SJSA1 (cell line): ENCODE results near the gene PTOV1. TPM values are rescaled to one million over a fixed set of nuclear protein-coding genes. Genes with fewer than 3 reads are reported as not detected.
A peak's percentile ranks its signal among the peaks of the same experiment; 100 is the strongest.

Source experiments
- DNase-seq, 2 experiments: peaks; one replicate each; pipeline ENCODE4 v3.0.0-alpha.2; 2015 to 2020; ENCODE audit warnings: low spot score in 2 of 2, low read depth in 1 of 2
- H3K27ac ChIP-seq: fragments of 250-450 bp; sonication (Bioruptor Pico); 2 replicates; pipeline ENCODE4 v1.5.1; 2020; ENCODE audit warnings: mild to moderate bottlenecking, moderate library complexity
- H3K27me3 ChIP-seq: fragments of 250-450 bp; sonication (Bioruptor Pico); replicated peaks from 2 replicates; pipeline ENCODE4 v1.5.1; 2020; ENCODE audit warnings: mild to moderate bottlenecking, moderate library complexity
- H3K36me3 ChIP-seq: fragments of 250-450 bp; sonication (Bioruptor Pico); 2 replicates; pipeline ENCODE4 v1.5.1; 2020; ENCODE audit warnings: mild to moderate bottlenecking
- H3K4me1 ChIP-seq: fragments of 250-450 bp; sonication (Bioruptor Pico); replicated peaks from 2 replicates; pipeline ENCODE4 v1.6.1; 2021; ENCODE audit warnings: mild to moderate bottlenecking
- H3K4me3 ChIP-seq: fragments of 250-450 bp; sonication (Bioruptor Pico); 2 replicates; pipeline ENCODE4 v1.5.1; 2020; ENCODE audit warnings: mild to moderate bottlenecking
- H3K9me3 ChIP-seq: fragments of 250-450 bp; sonication (Bioruptor Pico); replicated peaks from 2 replicates; pipeline ENCODE4 v1.5.1; 2020; ENCODE audit warnings: mild to moderate bottlenecking
- total RNA-seq: library from RNA; depleted of rRNA; stranded (reverse); fragments of >200 nt; shearing (Covaris generic); gene quantifications from 2 replicates; pipeline ENCODE4 v1.2.3, GENCODE V29; 2014

Gene PTOV1
- total RNA-seq, 1 experiment from 2014 or later: 98.0 TPM

DNA sequence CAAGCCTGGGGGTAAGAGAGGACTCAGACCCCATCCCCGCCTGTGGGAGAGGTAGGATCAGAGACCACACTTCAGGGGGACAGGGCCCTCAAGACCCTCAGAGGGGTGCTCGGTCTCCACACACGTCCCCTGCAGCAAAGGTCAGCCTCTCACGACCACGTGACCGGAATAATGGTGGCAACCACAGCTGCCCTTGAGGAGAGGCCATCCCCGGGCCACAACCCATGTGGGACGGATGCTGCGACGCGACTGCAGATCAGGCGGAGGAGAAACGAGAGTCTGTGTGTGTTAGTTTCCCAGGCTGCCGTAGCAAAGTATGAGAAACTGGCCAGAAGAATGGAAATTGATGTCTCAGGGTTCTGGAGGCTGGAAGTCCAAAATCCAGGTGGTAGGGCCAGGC, 23.9 kb upstream of the PTOV1 start:
- Histone ChIP-seq H3K27me3 (no peaks in the 10 kb centered on the region), H3K9me3 (no peaks in the 10 kb centered on the region), H3K36me3 (peaks cover 35% of the 10 kb centered on the region), H3K4me3 (no peak overlapping the region), H3K27ac (no peak overlapping the region), H3K4me1 (no peaks in the 10 kb centered on the region)
- no peak for DNase-seq

DNA sequence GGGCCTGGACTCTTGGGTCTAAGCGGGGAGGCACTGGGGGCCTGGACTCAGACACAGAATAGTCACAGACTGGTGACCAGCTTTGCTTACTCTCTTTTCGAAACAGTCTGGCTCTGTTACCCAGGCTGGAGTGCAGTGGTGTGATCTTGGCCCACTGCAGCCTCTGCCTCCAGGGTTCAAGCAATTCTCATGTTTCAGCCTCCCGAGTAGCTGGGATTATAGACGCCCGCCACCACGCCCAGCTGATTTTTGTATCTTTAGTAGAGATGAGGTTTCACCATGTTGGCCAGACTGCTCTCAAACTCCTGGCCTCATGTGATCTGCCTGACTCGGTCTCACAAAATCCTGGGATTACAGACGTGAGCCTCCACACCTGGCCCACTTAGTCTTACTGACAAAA, 21.8 kb upstream of the PTOV1 start:
- Histone ChIP-seq H3K27me3 (no peaks in the 10 kb centered on the region), H3K27ac (no peak overlapping the region), H3K4me3 (no peak overlapping the region), H3K4me1 (no peaks in the 10 kb centered on the region), H3K36me3 (peaks cover 48% of the 10 kb centered on the region), H3K9me3 (no peaks in the 10 kb centered on the region)
- no peak for DNase-seq

DNA sequence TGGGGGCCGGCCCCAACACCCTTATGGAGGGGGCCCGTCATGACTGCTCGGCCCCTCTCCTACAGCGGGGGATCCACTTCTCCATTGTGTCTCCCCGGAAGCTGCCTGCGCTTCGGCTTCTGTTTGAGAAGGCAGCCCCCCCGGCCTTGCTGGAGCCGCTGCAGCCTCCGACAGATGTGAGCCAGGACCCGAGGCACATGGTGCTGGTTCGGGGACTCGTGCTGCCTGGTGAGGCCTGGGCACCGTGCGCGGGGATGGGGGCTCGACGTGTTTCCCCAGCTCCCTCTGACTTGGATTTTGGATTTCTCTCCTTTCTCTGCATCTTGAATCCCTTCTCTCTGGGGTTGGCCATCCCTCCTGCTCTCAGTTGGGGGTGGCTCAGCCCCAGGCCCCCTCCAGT, 21.2 kb upstream of the PTOV1 start:
- H3K27me3 ChIP-seq: no peaks in the 10 kb centered on the region
- H3K4me3 ChIP-seq: no peak overlapping the region
- H3K27ac ChIP-seq: no peak overlapping the region
- no peak for DNase-seq
- peaks cover 53% of the 10 kb centered on the region for H3K36me3 ChIP-seq
- no peaks in the 10 kb centered on the region for H3K4me1 ChIP-seq
- H3K9me3 ChIP-seq: no peaks in the 10 kb centered on the region

DNA sequence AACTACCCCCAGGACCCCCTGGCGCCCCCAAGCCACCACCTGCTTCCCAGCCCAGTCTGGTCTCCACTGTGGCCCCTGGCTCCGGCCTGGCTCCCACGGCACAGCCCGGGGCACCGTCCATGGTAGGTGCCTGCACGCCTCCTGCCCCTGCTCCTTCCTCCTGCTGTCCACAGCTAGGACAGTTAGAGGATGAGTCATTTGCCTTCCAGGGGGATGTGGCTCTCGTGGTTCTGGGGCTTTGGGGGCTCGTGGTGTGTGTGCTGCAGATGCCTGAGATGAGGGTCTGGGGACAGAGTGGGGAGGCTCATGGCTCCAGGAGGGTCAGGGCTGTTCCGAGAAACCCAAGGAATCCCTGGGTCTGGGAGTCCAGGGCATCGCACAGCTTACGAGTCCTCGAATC, 20.2 kb upstream of the PTOV1 start:
- H3K27me3 ChIP-seq: no peaks in the 10 kb centered on the region
- H3K4me1 ChIP-seq: no peaks in the 10 kb centered on the region
- H3K9me3 ChIP-seq: no peaks in the 10 kb centered on the region
- H3K4me3 ChIP-seq: no peak overlapping the region
- no peak overlapping the region for H3K27ac ChIP-seq
- DNase-seq: no peak
- peaks cover 58% of the 10 kb centered on the region for H3K36me3 ChIP-seq

DNA sequence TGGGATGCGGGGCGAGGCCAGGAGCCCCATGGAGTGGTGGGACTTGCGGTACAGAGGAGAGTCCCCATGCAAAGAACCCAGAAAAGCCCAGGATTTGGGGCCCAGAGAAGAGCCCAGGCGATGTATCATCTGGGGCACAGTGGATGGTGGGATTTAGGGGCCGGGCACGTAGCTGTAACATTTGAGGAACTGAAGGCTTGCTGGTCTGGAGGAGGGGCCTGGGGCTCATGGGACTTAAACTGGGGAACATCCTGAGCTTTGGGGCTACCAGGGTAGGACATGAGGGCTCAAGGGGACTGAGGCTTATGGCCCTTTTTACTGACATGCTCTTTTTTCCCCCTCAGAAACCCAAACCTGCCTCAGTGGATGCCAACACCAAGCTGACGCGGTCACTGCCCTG, 19.4 kb upstream of the PTOV1 start:
- no peaks in the 10 kb centered on the region for H3K4me1 ChIP-seq
- no peak for DNase-seq
- H3K9me3 ChIP-seq: no peaks in the 10 kb centered on the region
- no peak overlapping the region for H3K4me3 ChIP-seq
- no peak overlapping the region for H3K27ac ChIP-seq
- no peaks in the 10 kb centered on the region for H3K27me3 ChIP-seq
- H3K36me3 ChIP-seq: peaks cover 67% of the 10 kb centered on the region

DNA sequence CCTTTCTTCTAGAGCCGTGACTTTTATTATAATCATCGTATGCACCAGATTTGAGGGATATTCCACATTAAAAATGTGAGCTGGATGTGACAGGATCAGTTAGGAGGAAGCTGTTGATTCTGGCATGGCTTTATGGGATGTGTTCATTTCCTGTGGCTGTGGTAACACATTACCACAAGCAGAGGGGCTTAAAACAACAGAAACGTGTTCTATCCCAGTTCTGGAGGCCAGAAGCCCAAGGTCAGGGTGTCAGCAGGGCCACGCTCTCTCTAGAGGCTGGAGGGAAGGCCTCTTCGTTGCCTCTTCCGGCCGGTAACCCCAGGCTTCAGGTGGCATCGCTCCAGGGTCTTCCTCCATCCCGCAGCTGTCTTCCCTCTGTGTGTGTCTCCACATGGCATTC, 18.4 kb upstream of the PTOV1 start:
- H3K4me1 ChIP-seq: peaks cover under 1% of the 10 kb centered on the region
- no peaks in the 10 kb centered on the region for H3K27me3 ChIP-seq
- no peak overlapping the region for H3K27ac ChIP-seq
- peaks cover 72% of the 10 kb centered on the region for H3K36me3 ChIP-seq
- H3K4me3 ChIP-seq: no peak overlapping the region
- DNase-seq: no peak
- H3K9me3 ChIP-seq: no peaks in the 10 kb centered on the region

DNA sequence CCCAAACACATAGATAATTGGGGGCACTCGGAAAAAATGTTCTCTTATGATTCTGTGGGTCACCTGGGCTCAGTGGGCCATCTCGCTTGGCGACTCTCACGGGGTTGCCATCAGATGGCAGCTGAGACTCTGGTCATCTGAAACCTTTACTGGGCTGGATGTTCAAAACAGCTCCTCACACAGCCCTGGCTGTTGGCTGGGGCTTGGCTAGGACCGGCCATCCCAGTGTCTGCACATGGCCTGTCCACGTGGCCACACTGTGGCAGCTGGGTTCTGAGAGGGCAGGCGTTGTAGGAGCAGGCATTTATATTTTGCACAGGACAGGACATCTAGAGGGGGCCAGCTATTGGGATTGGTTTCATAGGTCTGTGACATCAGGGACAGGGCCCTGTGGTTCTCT, 17.4 kb upstream of the PTOV1 start:
- Histone ChIP-seq H3K9me3 (no peaks in the 10 kb centered on the region), H3K27me3 (no peaks in the 10 kb centered on the region), H3K4me3 (no peak overlapping the region), H3K36me3 (peaks cover 82% of the 10 kb centered on the region), H3K27ac (no peak overlapping the region), H3K4me1 (peaks cover 11% of the 10 kb centered on the region)
- DNase-seq: no peak

DNA sequence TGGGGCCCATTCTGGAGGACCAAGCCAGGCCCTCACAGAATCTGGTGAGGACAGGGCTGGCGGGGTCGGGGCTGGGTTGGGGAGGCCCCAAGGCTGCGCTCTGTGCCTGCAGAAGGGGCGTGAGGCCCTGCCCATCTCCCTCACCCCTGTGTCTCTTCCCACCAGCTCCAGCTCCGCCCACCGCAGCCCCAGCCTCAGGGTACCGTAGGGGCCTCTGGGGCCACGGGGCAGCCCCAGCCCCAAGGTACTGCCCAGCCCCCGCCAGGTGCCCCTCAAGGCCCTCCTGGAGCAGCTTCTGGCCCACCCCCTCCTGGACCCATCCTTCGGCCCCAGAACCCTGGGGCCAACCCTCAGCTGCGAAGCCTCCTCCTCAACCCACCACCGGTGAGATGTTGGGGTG, 15.4 kb upstream of the PTOV1 start:
- Histone ChIP-seq H3K9me3 (no peaks in the 10 kb centered on the region), H3K27ac (no peak overlapping the region), H3K4me1 (peaks cover 23% of the 10 kb centered on the region), H3K36me3 (peaks cover 83% of the 10 kb centered on the region), H3K4me3 (no peak overlapping the region), H3K27me3 (no peaks in the 10 kb centered on the region)
- DNase-seq: no peak

DNA sequence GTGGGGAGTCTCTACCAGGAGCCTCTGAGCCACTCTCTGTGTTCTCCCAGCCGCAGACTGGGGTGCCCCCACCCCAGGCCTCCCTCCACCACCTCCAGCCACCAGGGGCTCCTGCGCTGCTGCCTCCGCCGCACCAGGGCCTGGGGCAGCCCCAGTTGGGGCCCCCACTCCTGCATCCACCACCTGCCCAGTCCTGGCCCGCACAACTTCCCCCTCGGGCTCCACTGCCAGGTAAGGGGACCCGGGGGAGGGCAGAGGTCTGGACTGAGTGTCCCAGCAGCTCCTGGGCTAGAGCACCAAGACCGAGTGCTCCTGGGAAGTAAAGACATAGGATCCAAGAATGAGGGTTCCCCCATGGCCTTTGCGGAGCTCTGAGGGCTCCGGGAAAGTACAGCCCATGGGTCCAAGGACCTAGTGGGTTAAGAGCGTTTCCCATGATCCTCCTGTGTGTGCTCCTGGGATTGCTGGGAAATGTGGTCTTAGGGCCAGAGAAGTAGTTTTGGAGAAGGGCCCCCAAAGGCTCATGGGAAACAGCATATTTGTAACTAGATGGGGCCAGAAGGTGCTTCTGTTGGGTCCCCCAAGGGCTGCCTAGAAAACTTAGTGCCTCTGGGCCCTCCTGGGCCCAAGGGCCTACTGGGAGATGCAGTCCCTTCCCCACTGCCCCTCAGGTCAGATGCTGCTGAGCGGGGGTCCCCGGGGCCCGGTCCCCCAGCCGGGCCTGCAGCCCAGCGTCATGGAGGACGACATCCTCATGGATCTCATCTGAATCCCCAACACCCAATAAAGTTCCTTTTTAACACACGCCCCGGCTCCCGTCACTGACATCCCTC, 14.6 kb upstream of the PTOV1 start:
- Histone ChIP-seq H3K36me3 (peaks cover 76% of the 10 kb centered on the region), H3K27ac (no peak overlapping the region), H3K4me3 (no peak overlapping the region), H3K4me1 (peaks cover 23% of the 10 kb centered on the region), H3K27me3 (no peaks in the 10 kb centered on the region), H3K9me3 (no peaks in the 10 kb centered on the region)
- DNase-seq: no peak

DNA sequence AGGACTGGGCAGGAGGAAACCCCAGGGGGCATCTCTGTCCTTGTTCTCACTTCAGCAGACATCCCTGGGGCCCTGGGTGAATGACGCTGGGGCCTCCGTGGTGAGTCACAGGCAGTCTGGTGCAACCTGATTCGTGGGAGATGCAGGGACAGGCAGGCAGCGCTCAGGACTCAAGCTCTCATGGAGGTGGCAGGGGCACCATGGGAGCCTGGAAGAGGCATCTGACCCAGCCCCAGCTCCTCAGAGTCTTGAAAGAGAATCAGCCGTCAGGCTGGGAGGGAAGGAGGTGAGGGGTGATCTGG, 14.0 kb upstream of the PTOV1 start:
- Histone ChIP-seq H3K27ac (no peak overlapping the region), H3K4me3 (no peak overlapping the region), H3K36me3 (peaks cover 70% of the 10 kb centered on the region), H3K27me3 (no peaks in the 10 kb centered on the region), H3K9me3 (no peaks in the 10 kb centered on the region), H3K4me1 (peaks cover 23% of the 10 kb centered on the region)
- no peak for DNase-seq

DNA sequence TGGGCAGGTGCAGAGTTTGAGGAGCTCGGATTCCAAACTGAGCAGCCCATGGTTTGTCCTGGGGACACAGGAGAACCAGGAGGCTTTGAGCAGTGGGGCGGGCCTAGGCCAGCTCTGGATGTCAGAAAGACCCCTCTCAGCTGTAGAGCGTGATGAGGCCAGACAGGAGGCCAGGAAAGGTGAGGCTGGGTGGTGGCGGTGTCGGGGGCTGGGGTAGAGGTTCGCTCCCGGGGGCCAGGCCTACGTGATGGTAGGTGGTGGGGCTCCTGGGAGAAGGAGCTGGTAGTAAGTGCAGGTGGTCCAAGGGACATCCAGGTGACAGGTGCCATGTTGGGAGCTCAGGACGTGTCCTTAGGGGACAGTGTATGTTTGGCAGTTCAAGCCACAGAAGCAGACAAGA, 13.5 kb upstream of the PTOV1 start:
- peaks cover 23% of the 10 kb centered on the region for H3K4me1 ChIP-seq
- H3K27me3 ChIP-seq: no peaks in the 10 kb centered on the region
- H3K9me3 ChIP-seq: no peaks in the 10 kb centered on the region
- H3K36me3 ChIP-seq: peaks cover 66% of the 10 kb centered on the region
- H3K4me3 ChIP-seq: no peak overlapping the region
- DNase-seq: no peak
- no peak overlapping the region for H3K27ac ChIP-seq

DNA sequence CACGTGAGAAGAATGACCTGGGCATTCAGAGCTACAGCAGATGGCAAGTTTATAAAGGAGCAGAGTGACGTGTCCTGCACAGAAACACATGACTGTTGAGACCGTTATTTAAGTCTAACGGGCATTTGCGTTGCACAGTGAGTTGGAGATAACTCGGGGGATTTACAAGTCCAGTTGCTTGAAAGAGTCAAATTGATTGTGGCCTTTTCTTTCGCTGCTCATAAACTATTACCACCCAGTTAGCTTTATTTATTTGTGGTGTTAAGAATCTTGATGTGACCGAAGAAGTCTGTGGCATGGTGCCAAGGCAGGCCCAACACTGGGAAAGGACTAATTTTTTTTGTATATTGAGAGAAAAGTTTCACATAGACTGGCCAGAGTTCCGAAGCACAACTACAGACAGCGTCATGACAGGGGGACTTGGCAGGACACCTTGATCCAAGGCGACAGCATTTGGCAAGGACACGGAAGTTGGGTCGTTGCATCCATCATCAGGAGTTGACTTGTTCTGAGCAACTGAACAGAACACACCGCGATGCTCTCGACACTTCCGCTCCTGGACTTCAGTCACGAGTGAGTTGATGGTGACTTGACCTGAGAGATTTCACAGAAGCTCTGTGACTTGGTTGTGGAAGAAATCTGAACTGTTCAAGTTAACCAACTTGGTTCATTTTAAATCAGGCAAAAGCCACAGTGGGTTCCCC, 11.9 kb upstream of the PTOV1 start:
- H3K4me1 ChIP-seq: peaks cover 23% of the 10 kb centered on the region
- no peaks in the 10 kb centered on the region for H3K27me3 ChIP-seq
- peak; percentile 62 to 67 for DNase-seq
- H3K36me3 ChIP-seq: peaks cover 50% of the 10 kb centered on the region
- no peaks in the 10 kb centered on the region for H3K9me3 ChIP-seq
- no peak overlapping the region for H3K4me3 ChIP-seq
- H3K27ac ChIP-seq: peak overlapping the region; percentile 51

DNA sequence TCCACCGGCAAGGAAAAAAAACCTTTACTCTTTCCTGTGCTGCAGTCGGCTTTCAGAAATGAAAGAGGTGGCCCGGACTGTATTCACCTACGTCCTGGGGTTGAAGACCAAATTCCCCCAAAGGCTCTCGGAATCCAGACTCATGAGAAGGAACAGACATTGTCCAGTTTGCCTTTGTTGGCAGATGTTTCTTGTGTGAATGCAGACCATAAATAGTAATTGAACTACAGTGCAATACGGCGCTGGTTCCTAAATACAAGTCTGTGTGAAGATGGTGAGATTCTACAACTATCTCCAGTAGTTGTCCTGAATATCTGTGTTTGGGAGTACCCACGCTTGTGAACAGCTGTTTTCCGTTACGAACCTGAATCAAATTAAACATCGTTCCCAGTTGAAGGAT, 11.2 kb upstream of the PTOV1 start:
- peaks cover 23% of the 10 kb centered on the region for H3K4me1 ChIP-seq
- no peaks in the 10 kb centered on the region for H3K27me3 ChIP-seq
- peaks cover 43% of the 10 kb centered on the region for H3K36me3 ChIP-seq
- DNase-seq: no peak
- H3K27ac ChIP-seq: no peak overlapping the region
- H3K4me3 ChIP-seq: no peak overlapping the region
- no peaks in the 10 kb centered on the region for H3K9me3 ChIP-seq

DNA sequence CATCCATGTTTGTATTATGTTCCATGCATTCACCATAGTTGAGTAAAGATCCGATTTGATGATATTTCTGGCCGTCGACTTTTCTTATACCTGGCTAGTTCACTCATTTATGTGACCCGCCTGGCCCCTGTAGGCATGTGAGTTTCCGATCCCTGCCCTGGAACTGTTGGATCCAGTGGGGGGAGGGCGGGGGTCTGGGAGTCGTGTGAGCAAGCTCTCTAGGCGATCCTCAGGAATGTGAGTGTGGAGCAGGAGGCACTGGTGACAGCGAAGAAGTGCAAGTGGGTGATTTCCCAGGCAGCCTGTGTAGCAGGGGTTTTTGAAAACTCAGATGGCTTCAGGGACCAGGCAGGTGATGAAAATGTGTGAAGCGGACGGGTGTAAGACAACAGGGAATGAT, 10.6 kb upstream of the PTOV1 start:
- Histone ChIP-seq H3K4me1 (peaks cover 23% of the 10 kb centered on the region), H3K27ac (no peak overlapping the region), H3K27me3 (no peaks in the 10 kb centered on the region), H3K4me3 (no peak overlapping the region), H3K36me3 (peaks cover 37% of the 10 kb centered on the region), H3K9me3 (no peaks in the 10 kb centered on the region)
- DNase-seq: no peak
